ENCODE data around the gene MTF2.
"Not testable (repeated sequence)": the region's sequence is repeated elsewhere in the genome, so short reads cannot be mapped to it uniquely, and the experiment has no call there.

Gene MTF2

GRCh38 chr1:93078986-93079654, at the start of gene MTF2:
Gene MTF2, plus strand, starts transcription at chr1:93079283. Its CDS starts 244 bp downstream, at chr1:93079527.
- peak; percentile 94 for DNase-seq

- peak; percentile 22 for DNase-seq
These were observed 49.8 kb upstream of the MTF2 start for GRCh38 chr1:93029317-93029716.

- not testable (repeated sequence) for DNase-seq
These were observed 48.9 kb upstream of the MTF2 start for GRCh38 chr1:93030191-93030590.

GRCh38 chr1:93031711-93032110, 47.4 kb upstream of the MTF2 start:
- no peak for DNase-seq

GRCh38 chr1:93033029-93033428, 46.1 kb upstream of the MTF2 start:
- DNase-seq: no peak

GRCh38 chr1:93033785-93034184, 45.3 kb upstream of the MTF2 start:
- no peak for DNase-seq

GRCh38 chr1:93034397-93034796, 44.7 kb upstream of the MTF2 start:
- no peak for DNase-seq

- no peak for DNase-seq
These were observed 42.4 kb upstream of the MTF2 start for GRCh38 chr1:93036672-93037071.

GRCh38 chr1:93042187-93043056, 36.7 kb upstream of the MTF2 start:
- DNase-seq: peak; percentile 33

- no peak for DNase-seq
These were observed 36.0 kb upstream of the MTF2 start for GRCh38 chr1:93043057-93043557.

GRCh38 chr1:93047618-93048017, 31.5 kb upstream of the MTF2 start:
- DNase-seq: no peak

- no peak for DNase-seq
These were observed 27.1 kb upstream of the MTF2 start for GRCh38 chr1:93051961-93052360.

- no peak for DNase-seq
These were observed 22.9 kb upstream of the MTF2 start for GRCh38 chr1:93056214-93056613.

GRCh38 chr1:93056649-93057048, 22.4 kb upstream of the MTF2 start:
- no peak for DNase-seq

GRCh38 chr1:93061895-93062792, 16.9 kb upstream of the MTF2 start:
- peak; percentile 56 for DNase-seq

- DNase-seq: no peak
These were observed 2.8 kb upstream of the MTF2 start for GRCh38 chr1:93076268-93076667.

- no peak for DNase-seq
These were observed 880 bp upstream of the MTF2 start for GRCh38 chr1:93078203-93078602.

- DNase-seq: peak; percentile 6
These were observed 471 bp upstream of the MTF2 start for GRCh38 chr1:93078638-93078985.

GRCh38 chr1:93079685-93080141, 630 bp downstream of the MTF2 start:
- peak; percentile 24 for DNase-seq

- DNase-seq: no peak
These were observed 1.2 kb downstream of the MTF2 start for GRCh38 chr1:93080179-93080823.

GRCh38 chr1:93081716-93082115, 2.6 kb downstream of the MTF2 start:
- DNase-seq: no peak

- no peak for DNase-seq
These were observed 3.2 kb downstream of the MTF2 start for GRCh38 chr1:93082313-93082712.

All from CD4-positive, alpha-beta T cell treated with Interleukin-6 for 4 hours (primary cell).